Measurements from ENCODE around the gene AEBP2.

GRCh38 chr12:19542606-19543005 lies 103.3 kb downstream of the AEBP2 start:
- TF ChIP-seq CTCF (IDR thresholded peaks at IDR 0.05; ENCODE audit: insufficient read depth, low read length, poor library complexity, severe bottlenecking) (no peak), EZH2phosphoT487 (conservative IDR thresholded peaks at IDR 0.05; ENCODE audit: low read length) (no peak)
